Muscle of leg (tissue), 11 donors: ENCODE data around the gene SCAPER. TPM values are rescaled to one million over a fixed set of nuclear protein-coding genes. Genes with fewer than 3 reads are reported as not detected.
"Not testable (repeated sequence)": the region's sequence is repeated elsewhere in the genome, so short reads cannot be mapped to it uniquely, and the experiment has no call there.

Experiments
- DNase-seq: peaks from one replicate; pipeline ENCODE4 v3.0.0; 2013
- H3K27ac ChIP-seq: one replicate; pipeline ENCODE4 v1.5.1; 2013; ENCODE audit warnings: mild to moderate bottlenecking, low read length, control low read depth
- H3K27me3 ChIP-seq: one replicate; pipeline ENCODE4 v1.6.1; 2013; ENCODE audit warnings: low read length; ENCODE audit not compliant: control insufficient read depth, insufficient read depth
- H3K36me3 ChIP-seq: one replicate; pipeline ENCODE4 v1.6.1; 2013; ENCODE audit warnings: low read length; ENCODE audit not compliant: control insufficient read depth, insufficient read depth
- H3K4me1 ChIP-seq: one replicate; pipeline ENCODE4 v1.6.1; 2013; ENCODE audit warnings: low read length; ENCODE audit not compliant: control insufficient read depth, insufficient read depth
- H3K4me3 ChIP-seq: one replicate; pipeline ENCODE4 v1.5.1; 2013; ENCODE audit warnings: low read length, control low read depth
- H3K9me3 ChIP-seq: replicated peaks from 2 replicates; pipeline ENCODE4 v1.6.1; 2013; ENCODE audit warnings: low read depth, low read length; ENCODE audit not compliant: control insufficient read depth
- WGBS: methylation state at CpG from one replicate; pipeline ENCODE4 v1.1.5; 2013; ENCODE audit warnings: missing lambda C conversion rate; ENCODE audit not compliant: insufficient coverage; 5-methylcytosine and 5-hydroxymethylcytosine counted together
- polyA plus RNA-seq, 8 donors: library from polyadenylated mRNA; unstranded; fragments of 120-200 nt; gene quantifications; one replicate each; pipeline versions ENCODE4 v1.2.1 to v1.2.3, GENCODE V29; 2013; ENCODE audit warnings: inconsistent platforms in 1 of 8, low replicate concordance in 1 of 8; ENCODE audit not compliant: insufficient read length in 8 of 8, insufficient read depth in 1 of 8
- total RNA-seq: library from RNA; stranded (reverse); fragments of 120-200 nt; gene quantifications from one replicate; pipeline ENCODE4 v1.2.4, GENCODE V29; 2013

Gene SCAPER
- total and polyA plus RNA-seq, 9 donors = 61.5 to 83.1 (median 73.5) TPM

GRCh38 chr15:76696840-76697239, 208.3 kb downstream of the SCAPER start:
- no peaks in the 10 kb centered on the region for H3K27me3 ChIP-seq
- no peaks in the 10 kb centered on the region for H3K4me1 ChIP-seq
- no peaks in the 10 kb centered on the region for H3K9me3 ChIP-seq
- peaks cover 12% of the 10 kb centered on the region for H3K36me3 ChIP-seq
- no peak for DNase-seq
- H3K27ac ChIP-seq = no peak overlapping the region
- no peak overlapping the region for H3K4me3 ChIP-seq

GRCh38 chr15:76692546-76692945, 212.6 kb downstream of the SCAPER start:
- not testable (repeated sequence) for H3K4me3 ChIP-seq, H3K27me3 ChIP-seq, H3K27ac ChIP-seq, H3K4me1 ChIP-seq, DNase-seq, H3K9me3 ChIP-seq, H3K36me3 ChIP-seq
- WGBS = no CpG with 5 or more reads among the region's 1 CpG

DNA sequence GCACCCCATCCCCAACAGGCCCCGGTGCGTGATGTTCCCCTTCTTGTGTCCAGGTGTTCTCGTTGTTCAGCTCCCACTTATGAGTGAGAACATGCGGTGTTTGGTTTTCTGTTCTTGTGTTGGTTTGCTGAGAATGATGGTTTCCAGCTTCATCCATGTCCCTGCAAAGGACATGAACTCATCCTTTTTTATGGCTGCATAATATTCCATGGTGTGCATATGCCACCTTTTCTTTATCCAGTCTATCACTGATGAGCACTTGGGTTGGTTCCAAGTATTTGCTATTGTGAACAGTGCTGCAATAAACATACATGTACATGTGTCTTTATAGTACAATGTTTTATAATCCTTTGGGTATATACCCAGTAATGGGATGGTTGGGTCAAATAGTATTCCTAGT, 217.5 kb downstream of the SCAPER start:
- H3K4me3 ChIP-seq, H3K9me3 ChIP-seq, H3K36me3 ChIP-seq, H3K27ac ChIP-seq, H3K4me1 ChIP-seq, H3K27me3 ChIP-seq, DNase-seq: not testable (repeated sequence)
- no CpG with 5 or more reads among the region's 4 CpGs for WGBS

DNA sequence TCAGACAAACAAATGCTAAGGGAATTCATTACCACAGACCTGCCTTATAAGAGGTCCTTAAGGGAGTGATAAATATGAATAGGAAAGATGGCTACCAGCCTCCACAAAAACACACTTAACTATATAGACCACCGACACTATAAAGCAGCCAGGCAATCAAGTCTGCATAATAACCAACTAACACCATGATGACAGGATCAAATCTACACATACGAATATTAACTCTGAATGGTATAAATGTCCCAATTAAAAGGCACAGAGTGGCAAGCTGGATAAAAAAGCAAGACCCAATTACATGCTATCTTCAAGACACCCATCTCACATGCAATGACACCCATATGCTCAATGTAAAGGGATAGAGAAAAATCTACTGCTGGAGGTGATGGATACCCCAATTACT, 221.1 kb downstream of the SCAPER start:
- H3K4me3 ChIP-seq = no peak overlapping the region
- no peaks in the 10 kb centered on the region for H3K4me1 ChIP-seq
- WGBS = no CpG with 5 or more reads among the region's 2 CpGs
- H3K9me3 ChIP-seq = no peaks in the 10 kb centered on the region
- peaks cover 2% of the 10 kb centered on the region for H3K36me3 ChIP-seq
- H3K27me3 ChIP-seq = no peaks in the 10 kb centered on the region
- DNase-seq = no peak
- H3K27ac ChIP-seq = no peak overlapping the region

- 100% methylated on average over 1 of the region's 3 CpGs for WGBS
- no peaks in the 10 kb centered on the region for H3K9me3 ChIP-seq
- no peak for DNase-seq
- H3K4me1 ChIP-seq = no peaks in the 10 kb centered on the region
- H3K27ac ChIP-seq = no peak overlapping the region
- H3K4me3 ChIP-seq = no peak overlapping the region
- peaks cover 2% of the 10 kb centered on the region for H3K36me3 ChIP-seq
- no peaks in the 10 kb centered on the region for H3K27me3 ChIP-seq
Measured at GRCh38 chr15:76682833-76683232, 222.3 kb downstream of the SCAPER start.

GRCh38 chr15:76682259-76682658, 222.9 kb downstream of the SCAPER start:
- no peaks in the 10 kb centered on the region for H3K27me3 ChIP-seq
- H3K4me3 ChIP-seq = no peak overlapping the region
- H3K36me3 ChIP-seq = peaks cover 2% of the 10 kb centered on the region
- no peak for DNase-seq
- 90% methylated on average over 3 of the region's 7 CpGs for WGBS
- H3K9me3 ChIP-seq = no peaks in the 10 kb centered on the region
- H3K4me1 ChIP-seq = no peaks in the 10 kb centered on the region
- no peak overlapping the region for H3K27ac ChIP-seq

DNA sequence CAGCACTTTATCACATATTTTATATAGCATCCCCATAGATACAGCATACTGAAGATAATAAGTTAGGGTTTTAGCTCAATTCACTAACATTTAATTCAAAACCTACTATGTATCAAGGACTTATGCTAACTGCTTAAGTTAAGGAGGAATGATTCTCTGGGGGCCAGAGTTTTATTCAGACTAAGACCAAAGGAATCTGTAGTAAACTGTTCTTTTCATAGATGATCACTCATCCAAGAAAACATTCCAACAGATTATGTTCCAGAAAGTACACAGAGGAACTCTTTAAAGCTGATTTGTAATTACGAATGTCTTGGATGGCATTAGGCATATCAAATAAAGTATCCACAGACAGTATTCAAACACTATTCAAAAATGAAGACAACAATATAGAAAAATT, 226.4 kb downstream of the SCAPER start:
- peaks cover 2% of the 10 kb centered on the region for H3K36me3 ChIP-seq
- H3K4me3 ChIP-seq = no peak overlapping the region
- no peak for DNase-seq
- WGBS = no CpG with 5 or more reads among the region's 1 CpG
- no peaks in the 10 kb centered on the region for H3K9me3 ChIP-seq
- no peaks in the 10 kb centered on the region for H3K4me1 ChIP-seq
- no peak overlapping the region for H3K27ac ChIP-seq
- no peaks in the 10 kb centered on the region for H3K27me3 ChIP-seq

DNA sequence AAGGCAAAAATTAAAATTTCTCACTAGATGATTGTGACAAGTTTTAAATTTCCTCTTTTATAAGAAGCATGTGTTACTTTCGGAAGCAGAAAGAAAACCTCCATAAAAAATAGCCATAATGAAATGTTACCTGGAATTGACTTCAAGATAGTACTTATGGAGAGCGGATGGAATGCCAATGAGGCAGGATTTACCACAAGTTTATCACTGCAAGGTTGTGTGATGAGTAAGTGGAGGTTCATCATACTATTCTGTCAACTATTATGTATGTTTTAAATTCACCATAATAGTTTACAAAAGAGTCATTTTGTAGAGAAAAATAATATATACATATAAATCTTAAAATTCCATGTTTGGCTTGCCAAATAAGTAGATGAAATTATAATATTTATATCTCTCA, 230.3 kb downstream of the SCAPER start:
- H3K27ac ChIP-seq = no peak overlapping the region
- H3K9me3 ChIP-seq = no peaks in the 10 kb centered on the region
- no peak overlapping the region for H3K4me3 ChIP-seq
- H3K36me3 ChIP-seq = no peaks in the 10 kb centered on the region
- no peaks in the 10 kb centered on the region for H3K27me3 ChIP-seq
- no CpG with 5 or more reads among the region's 2 CpGs for WGBS
- H3K4me1 ChIP-seq = no peaks in the 10 kb centered on the region
- DNase-seq = no peak

- H3K9me3 ChIP-seq = no peaks in the 10 kb centered on the region
- no peaks in the 10 kb centered on the region for H3K36me3 ChIP-seq
- no CpG with 5 or more reads among the region's 4 CpGs for WGBS
- no peak for DNase-seq
- no peak overlapping the region for H3K4me3 ChIP-seq
- no peaks in the 10 kb centered on the region for H3K27me3 ChIP-seq
- H3K27ac ChIP-seq = no peak overlapping the region
- H3K4me1 ChIP-seq = no peaks in the 10 kb centered on the region
Measured at GRCh38 chr15:76669521-76670207, 235.5 kb downstream of the SCAPER start.

DNA sequence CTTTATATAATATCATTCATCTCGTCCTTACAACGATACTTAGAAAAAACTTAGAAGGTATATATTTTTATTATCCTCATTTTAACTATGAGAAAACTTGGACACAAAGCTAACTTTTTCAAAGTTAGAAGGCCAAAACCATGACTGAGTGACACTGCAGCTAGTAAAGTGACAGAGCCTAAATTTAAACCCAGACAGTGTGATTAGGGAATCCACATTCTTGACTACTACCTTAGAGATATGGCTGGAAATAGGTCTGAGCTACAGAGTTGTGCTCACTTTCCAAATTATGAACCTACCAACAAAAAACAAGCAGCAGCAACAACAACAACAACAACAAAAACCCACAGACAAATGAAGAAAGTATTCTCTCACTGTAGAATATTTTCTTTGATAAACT, 236.2 kb downstream of the SCAPER start:
- no peak overlapping the region for H3K4me3 ChIP-seq
- no peak for DNase-seq
- H3K27me3 ChIP-seq = no peaks in the 10 kb centered on the region
- no peaks in the 10 kb centered on the region for H3K9me3 ChIP-seq
- WGBS = no CpG with 5 or more reads among the region's 2 CpGs
- no peak overlapping the region for H3K27ac ChIP-seq
- H3K36me3 ChIP-seq = no peaks in the 10 kb centered on the region
- no peaks in the 10 kb centered on the region for H3K4me1 ChIP-seq
